GM10248 (cell line): ENCODE data around the gene SH3GL2.

Experiments
- CTCF ChIA-PET: fragments of 300-600 bp; sonication (Branson Sonifier 250); formaldehyde crosslinking; extraction: SDS; loops from one replicate; lab custom pipeline; 2021; ENCODE audit warnings: antibody characterized with exemption; lab: Yijun Ruan, JAX
- POLR2A ChIA-PET: fragments of 350-650 bp; sonication (Branson Sonifier 250); formaldehyde crosslinking; extraction: SDS; loops from one replicate; lab custom pipeline; 2020; ENCODE audit warnings: antibody characterized with exemption; lab: Yijun Ruan, JAX
- DNase-seq: peaks from one replicate; pipeline ENCODE4 v3.0.0; 2012; ENCODE audit errors: extremely low spot score
- CTCF ChIP-seq: IDR thresholded peaks from 2 replicates; pipeline ENCODE4 v1.5.1; 2012; ENCODE audit warnings: mild to moderate bottlenecking, low read depth; ENCODE audit errors: extremely low read depth, missing control alignments, control extremely low read depth

Gene SH3GL2

DNA sequence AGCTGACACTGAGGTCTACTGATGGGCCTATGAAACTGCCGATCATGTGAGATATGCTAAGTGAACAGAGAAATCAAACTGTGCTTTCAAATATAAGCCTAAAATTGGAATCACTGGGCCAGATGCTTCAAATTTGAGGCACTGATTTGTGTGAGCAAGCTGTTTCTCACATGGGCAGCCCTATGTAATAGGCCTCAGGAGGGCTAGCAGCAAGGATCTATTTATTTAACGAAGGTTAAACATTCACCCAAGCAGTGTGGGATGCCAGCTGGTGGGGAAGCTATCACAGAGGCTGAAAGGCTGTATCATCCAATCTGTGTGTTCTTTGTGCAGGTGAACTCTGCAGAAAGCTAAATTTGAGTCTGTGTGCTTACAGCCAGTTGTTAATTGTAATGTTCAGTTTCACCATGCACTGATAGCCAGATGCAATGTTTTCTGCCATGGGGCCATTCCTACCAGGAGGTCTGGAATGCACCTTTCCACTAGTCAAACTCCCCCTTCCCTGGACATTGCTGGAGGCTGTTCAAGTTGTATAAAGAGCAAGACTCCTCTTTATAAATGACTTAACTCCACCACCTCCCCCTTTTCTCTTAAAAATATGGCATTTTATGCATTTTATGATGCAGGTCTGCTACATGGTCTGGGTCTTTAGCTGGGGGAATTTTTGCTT lies 228.9 kb downstream of the SH3GL2 start:
- DNase-seq = no peak
- ChIA-PET POLR2A (no interaction called here), CTCF (interaction anchor here (1.1 to 1.7 kb wide), 3 partner anchors 17 to 406 kb away, joined by 3 to 5 read pairs (median 4); no protein-coding TSS in a partner anchor)
- no peak for TF ChIP-seq CTCF

DNA sequence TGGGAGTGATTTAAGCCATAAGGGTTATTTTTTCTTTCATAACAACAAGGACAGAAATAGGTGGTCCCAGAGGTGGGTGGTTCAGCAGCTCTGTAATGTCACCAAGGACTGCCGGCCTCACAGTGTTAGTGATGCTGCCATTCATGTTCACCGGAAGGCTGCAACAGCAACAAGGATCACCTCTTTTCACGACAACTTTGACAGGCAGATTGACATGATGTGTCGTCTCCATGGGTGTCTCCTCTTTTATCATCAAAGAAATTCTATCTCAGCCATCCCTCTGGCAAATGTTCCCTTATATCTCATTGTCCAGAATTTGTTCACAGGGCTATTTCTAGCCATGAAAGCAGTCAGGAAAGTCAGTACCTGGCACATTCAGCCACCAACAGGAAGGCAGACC lies 231.5 kb downstream of the SH3GL2 start:
- ChIA-PET CTCF (interaction anchor here (0.7 to 5.9 kb wide), 37 partner anchors 9 to 1654 kb away, joined by 3 to 93 read pairs (median 5); no protein-coding TSS in a partner anchor), POLR2A (no interaction called here)

GRCh38 chr9:17810728-17811571 lies 232.1 kb downstream of the SH3GL2 start:
- CTCF ChIA-PET = interaction anchor here (0.6 to 5.9 kb wide), 44 partner anchors 10 to 1653 kb away, joined by 3 to 93 read pairs (median 4); no protein-coding TSS in a partner anchor
- POLR2A ChIA-PET = no interaction called here
- peak; percentile 87 for TF ChIP-seq CTCF
- DNase-seq = peak; percentile 36

More for the DNA sequence above, 231.5 kb downstream of the SH3GL2 start:
- no peak for DNase-seq
- TF ChIP-seq CTCF = no peak

- ChIA-PET CTCF (interaction anchor here (1.6 to 5.9 kb wide), 3 partner anchors 26 to 401 kb away, joined by 4 to 93 read pairs (median 4); no protein-coding TSS in a partner anchor), POLR2A (no interaction called here)
These were observed 234.9 kb downstream of the SH3GL2 start for GRCh38 chr9:17813798-17814197.

DNA sequence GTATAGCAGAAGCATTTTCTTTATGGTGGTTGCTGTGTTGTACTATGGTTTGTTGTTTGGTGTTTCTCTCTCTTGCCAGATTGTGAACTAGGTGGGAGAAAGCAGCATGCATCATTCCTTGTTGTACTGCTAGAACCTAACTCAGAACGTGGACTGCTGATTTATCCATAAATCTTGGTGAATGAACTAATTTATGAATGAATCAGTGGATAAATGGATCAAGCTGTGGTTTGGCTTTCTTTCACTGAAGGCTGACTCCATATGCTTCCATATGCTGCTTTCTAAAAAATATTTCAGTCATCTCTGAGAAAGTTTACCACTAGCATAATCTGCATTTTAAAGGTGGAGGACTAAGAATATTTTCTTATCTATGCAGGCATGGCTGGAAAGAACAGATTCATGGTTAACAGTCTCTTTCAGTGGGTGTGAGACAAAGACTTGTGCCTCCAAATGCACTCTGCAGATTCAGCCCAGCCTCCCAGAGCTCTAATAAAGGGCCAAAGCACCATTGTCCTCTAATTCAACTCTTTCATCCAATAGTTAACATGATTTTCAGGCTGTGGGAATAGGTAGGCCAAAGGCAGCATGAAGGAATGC lies 237.7 kb downstream of the SH3GL2 start:
- CTCF ChIA-PET = no interaction called here
- no peak for DNase-seq
- TF ChIP-seq CTCF = no peak
- POLR2A ChIA-PET = no interaction called here

More at GRCh38 chr9:17813798-17814197, 234.9 kb downstream of the SH3GL2 start:
- TF ChIP-seq CTCF = no peak
- no peak for DNase-seq

GRCh38 chr9:17824191-17824590 lies 245.3 kb downstream of the SH3GL2 start:
- TF ChIP-seq CTCF = no peak
- POLR2A ChIA-PET = no interaction called here
- DNase-seq = no peak
- CTCF ChIA-PET = interaction anchor here (1.0 to 6.0 kb wide), 2 partner anchors 13 to 20 kb away, joined by 3 to 19 read pairs; no protein-coding TSS in a partner anchor
